H1 (cell line): Measurements from ENCODE around the gene CDT1. TPM values are rescaled to one million over a fixed set of nuclear protein-coding genes. Genes with fewer than 3 reads are reported as not detected.
A peak's percentile ranks its signal among the peaks of the same experiment; 100 is the strongest.

ENCODE experiments used
- CTCF ChIA-PET: fragments of 300-600 bp; sonication (Branson Sonifier 250); formaldehyde crosslinking; loops from one replicate; lab custom pipeline; 2021; ENCODE audit not compliant: partially characterized antibody; lab: Charles Lee
- POLR2A ChIA-PET: fragments of 300-600 bp; sonication (Branson Sonifier 250); formaldehyde crosslinking; loops from one replicate; lab custom pipeline; 2021; ENCODE audit warnings: inconsistent platforms; ENCODE audit not compliant: partially characterized antibody; lab: Charles Lee
- DNase-seq, 2 experiments: peaks; one replicate each; pipeline versions ENCODE4 v3.0.0 to v3.0.0-alpha.2; 2010 to 2022; ENCODE audit warnings: low spot score in 2 of 2, low read depth in 1 of 2, mixed read lengths in 1 of 2
- FAIRE-seq: peaks from 2 replicates; lab custom pipeline; 2011; peaks lifted over from hg19 to GRCh38; lab: Jason Lieb, UNC
- H2AFZ ChIP-seq: 2 replicates; pipeline ENCODE4 v1.8.1; 2012; ENCODE audit warnings: low read length, inconsistent platforms
- H2AK5ac ChIP-seq: 2 replicates; pipeline ENCODE4 v1.6.1; 2013; ENCODE audit warnings: low read depth, low read length
- H2BK120ac ChIP-seq: replicated peaks from 2 replicates; pipeline ENCODE3; 2013; ENCODE audit warnings: low read depth, low read length, inconsistent platforms
- H2BK12ac ChIP-seq: 2 replicates; pipeline ENCODE4 v1.6.1; 2013; ENCODE audit warnings: low read depth, low read length
- H2BK15ac ChIP-seq: 2 replicates; pipeline ENCODE4 v1.6.1; 2013; ENCODE audit warnings: low read length
- H2BK20ac ChIP-seq: 2 replicates; pipeline ENCODE4 v1.6.1; 2013; ENCODE audit warnings: low read length
- H2BK5ac ChIP-seq: 2 replicates; pipeline ENCODE4 v1.6.1; 2013; ENCODE audit warnings: low read depth, low read length
- H3K14ac ChIP-seq: 2 replicates; pipeline ENCODE4 v1.6.1; 2013; ENCODE audit warnings: inconsistent platforms; ENCODE audit not compliant: insufficient read length
- H3K18ac ChIP-seq: 2 replicates; pipeline ENCODE4 v1.6.1; 2013; ENCODE audit warnings: low read length; ENCODE audit errors: extremely low read depth
- H3K23ac ChIP-seq: 2 replicates; pipeline ENCODE4 v1.6.1; 2013; ENCODE audit warnings: inconsistent platforms; ENCODE audit not compliant: insufficient read length
- H3K23me2 ChIP-seq: 2 replicates; pipeline ENCODE4 v1.6.1; 2013; ENCODE audit warnings: low read depth, low read length
- H3K27ac ChIP-seq: 2 replicates; pipeline ENCODE4 v1.6.1; 2011; ENCODE audit warnings: low read depth, low read length, inconsistent platforms
- H3K27me3 ChIP-seq, 4 experiments: replicated peaks in 1 of 4; 1 replicate in 1 of 4; 2 replicates in 3 of 4; pipeline versions ENCODE4 v1.6.1 to v1.8.1; 2011 to 2013; ENCODE audit warnings: low read length in 3 of 4, mild to moderate bottlenecking in 3 of 4, inconsistent platforms in 2 of 4, mixed read lengths in 2 of 4, moderate library complexity in 1 of 4; ENCODE audit not compliant: control insufficient read depth in 3 of 4, insufficient read depth in 3 of 4; ENCODE audit errors: extremely low read depth in 1 of 4
- H3K36me3 ChIP-seq, 4 experiments: 2 replicates each; pipeline versions ENCODE4 v1.6.1 to v1.8.1; 2011 to 2013; ENCODE audit warnings: mild to moderate bottlenecking in 4 of 4, low read length in 3 of 4, moderate library complexity in 2 of 4, control low read depth in 1 of 4, inconsistent platforms in 1 of 4; ENCODE audit not compliant: insufficient read depth in 4 of 4, control insufficient read depth in 2 of 4
- H3K4ac ChIP-seq: replicated peaks from 2 replicates; pipeline ENCODE3; 2013; ENCODE audit warnings: low read length, low read depth, mixed read lengths, inconsistent platforms; ENCODE audit not compliant: insufficient read length
- H3K4me1 ChIP-seq, 4 experiments: replicated peaks in 1 of 4; 1 replicate in 1 of 4; 2 replicates in 3 of 4; pipeline versions ENCODE4 v1.6.1 to v1.8.1; 2011 to 2013; ENCODE audit warnings: low read length in 3 of 4, inconsistent platforms in 2 of 4, mixed read lengths in 1 of 4; ENCODE audit not compliant: insufficient read depth in 4 of 4, control insufficient read depth in 3 of 4
- H3K4me2 ChIP-seq, 2 experiments: 2 replicates each; pipeline versions ENCODE4 v1.6.1 to v1.8.1; 2011 to 2013; ENCODE audit warnings: low read depth in 2 of 2, low read length in 2 of 2, control low read depth in 1 of 2, inconsistent platforms in 1 of 2, mild to moderate bottlenecking in 1 of 2; ENCODE audit not compliant: insufficient read depth in 1 of 2
- H3K4me3 ChIP-seq, 4 experiments: fragments of 200-600, 300-600 bp in 1 of 4; sonication (generic), shearing (Covaris generic), sonication (Bioruptor Twin) in 1 of 4; 2 replicates each; pipeline versions ENCODE4 v1.5.1 to v1.8.1; 2011 to 2016; ENCODE audit warnings: low read length in 4 of 4, low read depth in 3 of 4, control low read depth in 2 of 4, inconsistent platforms in 2 of 4, mild to moderate bottlenecking in 2 of 4, mixed read lengths in 1 of 4, moderate library complexity in 1 of 4; ENCODE audit not compliant: insufficient read depth in 2 of 4; ENCODE audit errors: extremely low read depth in 1 of 4
- H3K56ac ChIP-seq: replicated peaks from 2 replicates; pipeline ENCODE3; 2013; ENCODE audit warnings: low read depth, mild to moderate bottlenecking, mixed read lengths, low read length, inconsistent platforms; ENCODE audit not compliant: insufficient read length
- H3K79me1 ChIP-seq: 2 replicates; pipeline ENCODE4 v1.6.1; 2013; ENCODE audit warnings: low read depth, low read length, control low read depth
- H3K79me2 ChIP-seq, 2 experiments: 2 replicates each; pipeline versions ENCODE4 v1.6.1 to v1.8.1; 2012 to 2013; ENCODE audit warnings: low read length in 2 of 2, mild to moderate bottlenecking in 2 of 2, inconsistent platforms in 1 of 2; ENCODE audit not compliant: insufficient read depth in 2 of 2, control insufficient read depth in 1 of 2
- H3K9ac ChIP-seq, 4 experiments: replicated peaks in 1 of 4; 1 replicate in 1 of 4; 2 replicates in 3 of 4; pipeline versions ENCODE4 v1.6.1 to v1.8.1; 2011 to 2013; ENCODE audit warnings: low read depth in 3 of 4, low read length in 3 of 4, control low read depth in 2 of 4, mild to moderate bottlenecking in 2 of 4, moderate library complexity in 2 of 4, inconsistent platforms in 1 of 4; ENCODE audit errors: extremely low read depth in 1 of 4
- H3K9me3 ChIP-seq, 2 experiments: 2 replicates each; pipeline versions ENCODE4 v1.6.1 to v1.8.1; 2012 to 2013; ENCODE audit warnings: mild to moderate bottlenecking in 2 of 2, moderate library complexity in 2 of 2, control low read depth in 1 of 2, inconsistent platforms in 1 of 2, low read depth in 1 of 2, low read length in 1 of 2, mixed read lengths in 1 of 2; ENCODE audit not compliant: insufficient read depth in 2 of 2
- H4K20me1 ChIP-seq, 2 experiments: replicated peaks in 1 of 2; 2 replicates each; pipeline versions ENCODE3 to v1.8.1; 2011 to 2013; ENCODE audit warnings: inconsistent platforms in 2 of 2, low read length in 2 of 2, mild to moderate bottlenecking in 1 of 2; ENCODE audit not compliant: insufficient read depth in 2 of 2, control insufficient read depth in 1 of 2
- H4K5ac ChIP-seq: 2 replicates; pipeline ENCODE4 v1.6.1; 2013; ENCODE audit warnings: low read length, low read depth, mixed read lengths, inconsistent platforms; ENCODE audit not compliant: insufficient read length
- H4K8ac ChIP-seq: 2 replicates; pipeline ENCODE4 v1.8.0; 2013; ENCODE audit warnings: mild to moderate bottlenecking, moderate library complexity, low read length, inconsistent platforms; ENCODE audit not compliant: insufficient read depth; ENCODE audit errors: extremely low read depth
- H4K91ac ChIP-seq: replicated peaks from 2 replicates; pipeline ENCODE3; 2013; ENCODE audit warnings: low read length, mixed read lengths, inconsistent platforms; ENCODE audit not compliant: insufficient read length
- BRCA1 ChIP-seq: IDR thresholded peaks from 2 replicates; pipeline ENCODE4 v1.6.1; 2012; ENCODE audit warnings: low read depth, low read length, improper control_type of control experiment
- CTCF ChIP-seq, 3 experiments: IDR thresholded peaks; 1 replicate in 2 of 3; 2 replicates in 1 of 3; pipeline versions ENCODE4 v1.5.1 to v1.6.1; 2011; ENCODE audit warnings: low read length in 3 of 3, mild to moderate bottlenecking in 3 of 3, inconsistent platforms in 2 of 3, low read depth in 1 of 3, moderate library complexity in 1 of 3; ENCODE audit not compliant: insufficient read depth in 1 of 3; ENCODE audit errors: control extremely low read depth in 1 of 3
- EZH2 ChIP-seq: fragments of 200-600 bp; sonication (generic); IDR thresholded peaks from 2 replicates; pipeline ENCODE4 v1.7.1; 2012; ENCODE audit warnings: low read depth, mild to moderate bottlenecking, moderate library complexity, low read length, inconsistent platforms; ENCODE audit not compliant: severe bottlenecking
- GTF2F1 ChIP-seq: IDR thresholded peaks from 2 replicates; pipeline ENCODE4 v1.6.1; 2012; ENCODE audit warnings: low read depth, low read length, improper control_type of control experiment, borderline replicate concordance
- HDAC6 ChIP-seq: IDR thresholded peaks from one replicate; pipeline ENCODE4 v1.7.1; 2012; ENCODE audit warnings: low read depth, mild to moderate bottlenecking, inconsistent platforms, low read length, moderate library complexity
- RBBP5 ChIP-seq: IDR thresholded peaks from 2 replicates; pipeline ENCODE4 v1.7.1; 2012; ENCODE audit warnings: low read depth, mild to moderate bottlenecking, inconsistent platforms, low read length, moderate library complexity, borderline replicate concordance
- SIRT6 ChIP-seq: IDR thresholded peaks from one replicate; pipeline ENCODE4 v1.7.1; 2012; ENCODE audit warnings: low read length, inconsistent platforms
- SUZ12 ChIP-seq: fragments of 200-600 bp; sonication (generic); IDR thresholded peaks from 2 replicates; pipeline ENCODE4 v1.6.1; 2012; ENCODE audit warnings: mild to moderate bottlenecking, inconsistent platforms, low read length, moderate library complexity, mixed read lengths
- TCF12 ChIP-seq: IDR thresholded peaks from 2 replicates; pipeline ENCODE4 v1.6.1; 2011; ENCODE audit warnings: low read depth, mild to moderate bottlenecking, low read length
- ZNF274 ChIP-seq: IDR thresholded peaks from 2 replicates; pipeline ENCODE4 v1.7.0; 2012; ENCODE audit warnings: low read length, borderline replicate concordance; ENCODE audit errors: extremely low read depth
- WGBS, 2 experiments: shearing (Covaris generic) in 1 of 2; methylation state at CpG; one replicate each; pipeline versions ENCODE4 v1.1.6 to v1.1.7; 2013 to 2015; ENCODE audit warnings: low lambda C conversion rate in 2 of 2, mixed read lengths in 2 of 2, inconsistent platforms in 1 of 2, low coverage in 1 of 2, missing lambda C conversion rate in 1 of 2; ENCODE audit not compliant: insufficient replicate concordance in 2 of 2, insufficient coverage in 1 of 2, insufficient read length in 1 of 2; ENCODE audit errors: extremely low coverage in 1 of 2, missing lambda C conversion rate in 1 of 2; 5-methylcytosine and 5-hydroxymethylcytosine counted together
- polyA plus RNA-seq, 7 experiments: library from polyadenylated mRNA; depleted of rRNA in 3 of 7; stranded (reverse) in 5 of 7; unstranded in 2 of 7; fragments of >200 nt in 5 of 7; fragments of 200-250 nt in 2 of 7; gene quantifications; 1 replicate in 5 of 7; 2 replicates in 1 of 7; 4 replicates in 1 of 7; pipeline versions ENCODE4 v1.2.1 to v1.2.3, GENCODE V29; 2011 to 2013; ENCODE audit warnings: missing spikeins in 2 of 7, mixed read lengths in 2 of 7
- total RNA-seq: library from RNA; stranded (reverse); fragmentation: NEBNext Ultra II Directional; extraction: Animal tissue kit (Norgen Biotek cat#: 25700); gene quantifications from 2 replicates; pipeline ENCODE4 v1.2.1, GENCODE V29; 2021

CDT1 gene
- total and polyA plus RNA-seq, 2 of the 8 experiments (the other 6 are each of a cell fraction or from before 2014, with no cell fraction given) = 76.7 to 95.4 TPM

- Histone ChIP-seq H2AK5ac (no peak overlapping the region), H2BK5ac (no peak overlapping the region), H4K8ac (no peak overlapping the region), H3K56ac (no peak overlapping the region), H3K4me1 (no peaks in the 10 kb centered on the region), H3K18ac (no peak overlapping the region), H2BK12ac (no peak overlapping the region), H2BK15ac (no peak overlapping the region), H3K14ac (no peak overlapping the region), H3K4ac (no peak overlapping the region), H4K5ac (no peak overlapping the region), H2BK20ac (no peak overlapping the region), H3K27me3 (no peaks in the 10 kb centered on the region), H3K9ac (no peak overlapping the region), H3K79me2 (no peaks in the 10 kb centered on the region), H3K23me2 (no peaks in the 10 kb centered on the region), H3K23ac (no peak overlapping the region), H3K79me1 (no peaks in the 10 kb centered on the region), H3K9me3 (no peaks in the 10 kb centered on the region), H2BK120ac (no peak overlapping the region), H4K20me1 (peaks cover 0 to 2% of the 10 kb centered on the region in 2 experiments), H3K27ac (no peak overlapping the region), H2AFZ (no peak overlapping the region), H3K4me2 (no peak overlapping the region), H3K36me3 (peaks cover 0 to 4% (median 0%) of the 10 kb centered on the region in 4 experiments; a peak in 2 of 8 replicates), H3K4me3 (no peak overlapping the region), H4K91ac (no peak overlapping the region)
- WGBS, 2 experiments = 72% methylated on average over 10 of the region's 11 CpGs; no CpG with 5 or more reads in 1 of the 2 experiments
- CTCF ChIA-PET = interaction anchor here (0.6 to 1.1 kb wide), 4 partner anchors 8 to 722 kb away, joined by 3 to 4 read pairs (median 4); no protein-coding TSS in a partner anchor
- DNase-seq (no peak), FAIRE-seq (no peak)
- POLR2A ChIA-PET = no interaction called here
- TF ChIP-seq BRCA1 (no peak), TCF12 (no peak), CTCF (IDR thresholded peaks at IDR 0.05; ENCODE audit: control extremely low read depth in 1 of 3, insufficient read depth in 1 of 3, low read depth in 1 of 3, low read length in 3 of 3) (peak in 2 of 3 experiments; percentile 35 to 47; a peak in 2 of 4 replicates), SIRT6 (no peak), EZH2 (no peak), RBBP5 (no peak), GTF2F1 (no peak), SUZ12 (no peak), HDAC6 (no peak), ZNF274 (no peak)
Measured at GRCh38 chr16:88844419-88845036, 40.9 kb downstream of the CDT1 start.
